ENCODE results near the gene PTDSS2. TPM values are rescaled to one million over a fixed set of nuclear protein-coding genes. Genes with fewer than 3 reads are reported as not detected.

The PTDSS2 gene
- total RNA-seq, 1 experiment from 2014 or later, result 30.4 TPM

GRCh38 chr11:404551-405264, 45.4 kb upstream of the PTDSS2 start:
- CTCF ChIA-PET, result no interaction called here
- peaks cover 65% of the 10 kb centered on the region for H3K36me3 Mint-ChIP-seq (ENCODE audit: insufficient read depth, unreplicated experiment)
- TSS peak; percentile 93 for BruUV-seq (replicated peaks)
- no peaks in the 10 kb centered on the region for H3K9me3 Mint-ChIP-seq (ENCODE audit: low read depth, unreplicated experiment)
- TF ChIP-seq CTCF (IDR thresholded peaks at IDR 0.05; ENCODE audit: unreplicated experiment), result no peak
- peak overlapping the region; percentile 67 for H3K27ac Mint-ChIP-seq (ENCODE audit: unreplicated experiment)
- no peaks in the 10 kb centered on the region for H3K4me1 Mint-ChIP-seq (ENCODE audit: low read depth, unreplicated experiment)
- H3K27me3 Mint-ChIP-seq (ENCODE audit: unreplicated experiment), result no peaks in the 10 kb centered on the region
- DNase-seq, result no peak
- intact Hi-C loops (cut with micrococcal nuclease; ENCODE audit: unreplicated experiment), result no loop called here
- no peak overlapping the region for H3K4me3 Mint-ChIP-seq (ENCODE audit: low read depth, unreplicated experiment)

- TF ChIP-seq CTCF (IDR thresholded peaks at IDR 0.05; ENCODE audit: unreplicated experiment), result no peak
- CTCF ChIA-PET, result no interaction called here
- BruUV-seq (replicated peaks), result no TSS peak
- Mint-ChIP-seq H3K9me3 (ENCODE audit: low read depth, unreplicated experiment) (no peaks in the 10 kb centered on the region), H3K27ac (ENCODE audit: unreplicated experiment) (peak overlapping the region; percentile 67), H3K4me1 (ENCODE audit: low read depth, unreplicated experiment) (no peaks in the 10 kb centered on the region), H3K27me3 (ENCODE audit: unreplicated experiment) (no peaks in the 10 kb centered on the region), H3K36me3 (ENCODE audit: insufficient read depth, unreplicated experiment) (peaks cover 62% of the 10 kb centered on the region), H3K4me3 (ENCODE audit: low read depth, unreplicated experiment) (no peak overlapping the region)
- intact Hi-C loops (cut with micrococcal nuclease; ENCODE audit: unreplicated experiment), result no loop called here
- DNase-seq, result no peak
Observed at GRCh38 chr11:405323-405953, 44.6 kb upstream of the PTDSS2 start.

GRCh38 chr11:405954-406795, 43.9 kb upstream of the PTDSS2 start:
- DNase-seq, result no peak
- intact Hi-C loops (cut with micrococcal nuclease; ENCODE audit: unreplicated experiment), result no loop called here
- TSS peak; percentile 66 for BruUV-seq (replicated peaks)
- Mint-ChIP-seq H3K4me1 (ENCODE audit: low read depth, unreplicated experiment) (no peaks in the 10 kb centered on the region), H3K27ac (ENCODE audit: unreplicated experiment) (no peak overlapping the region), H3K9me3 (ENCODE audit: low read depth, unreplicated experiment) (no peaks in the 10 kb centered on the region), H3K27me3 (ENCODE audit: unreplicated experiment) (no peaks in the 10 kb centered on the region), H3K36me3 (ENCODE audit: insufficient read depth, unreplicated experiment) (peaks cover 62% of the 10 kb centered on the region), H3K4me3 (ENCODE audit: low read depth, unreplicated experiment) (no peak overlapping the region)
- TF ChIP-seq CTCF (IDR thresholded peaks at IDR 0.05; ENCODE audit: unreplicated experiment), result no peak
- CTCF ChIA-PET, result no interaction called here

- H3K9me3 Mint-ChIP-seq (ENCODE audit: low read depth, unreplicated experiment), result no peaks in the 10 kb centered on the region
- intact Hi-C loops (cut with micrococcal nuclease; ENCODE audit: unreplicated experiment), result no loop called here
- no peak overlapping the region for H3K27ac Mint-ChIP-seq (ENCODE audit: unreplicated experiment)
- no peak for TF ChIP-seq CTCF (IDR thresholded peaks at IDR 0.05; ENCODE audit: unreplicated experiment)
- DNase-seq, result no peak
- no peak overlapping the region for H3K4me3 Mint-ChIP-seq (ENCODE audit: low read depth, unreplicated experiment)
- no peaks in the 10 kb centered on the region for H3K4me1 Mint-ChIP-seq (ENCODE audit: low read depth, unreplicated experiment)
- no TSS peak for BruUV-seq (replicated peaks)
- peaks cover 62% of the 10 kb centered on the region for H3K36me3 Mint-ChIP-seq (ENCODE audit: insufficient read depth, unreplicated experiment)
- CTCF ChIA-PET, result interaction anchor here (0.5 to 1.3 kb wide), 2 partner anchors 41 to 144 kb away, joined by 3 read pairs; no protein-coding TSS in a partner anchor
- H3K27me3 Mint-ChIP-seq (ENCODE audit: unreplicated experiment), result no peaks in the 10 kb centered on the region
Observed at GRCh38 chr11:406796-407650, 43.1 kb upstream of the PTDSS2 start.
